ENCODE data around the gene ZFAND3. TPM values are rescaled to one million over a fixed set of nuclear protein-coding genes. Genes with fewer than 3 reads are reported as not detected.

Gene ZFAND3
- polyA plus RNA-seq (ENCODE audit: insufficient read length in 3 of 3) = 100 to 1,000 TPM; 144 to 156 (median 149) TPM
- long read RNA-seq, donor 1, transcript ZFAND3-201 (6 exons, 3,366 nt) = major isoform, 20 of 33 reads
- long read RNA-seq, donor 1, partial matches to known transcripts = 6 of 33 reads
- long read RNA-seq, donor 1, other reads (novel, unspliced or antisense) = 5 of 33 reads
- long read RNA-seq, donor 2, transcript ZFAND3-201 (6 exons, 3,366 nt) = major isoform, 11 of 19 reads
- long read RNA-seq, donor 2, partial matches to known transcripts = 6 of 19 reads
- long read RNA-seq, donor 2, other reads (novel, unspliced or antisense) = 0 of 19 reads
- long read RNA-seq, donor 3, transcript ZFAND3-201 (6 exons, 3,366 nt) = major isoform, 13 of 52 reads
- long read RNA-seq, donor 3, partial matches to known transcripts = 38 of 52 reads
- long read RNA-seq, donor 3, other reads (novel, unspliced or antisense) = 0 of 52 reads
- long read RNA-seq, donor 4, transcript ZFAND3-201 (6 exons, 3,366 nt) = major isoform, 19 of 33 reads
- long read RNA-seq, donor 4, partial matches to known transcripts = 13 of 33 reads
- long read RNA-seq, donor 4, other reads (novel, unspliced or antisense) = 0 of 33 reads
- long read RNA-seq, donor 5, partial matches to known transcripts = 0 of 3 reads
- long read RNA-seq, donor 5, other reads (novel, unspliced or antisense) = 0 of 3 reads
- long read RNA-seq, donor 6, transcript ZFAND3-201 (6 exons, 3,366 nt) = major isoform, 17 of 25 reads
- long read RNA-seq, donor 6, partial matches to known transcripts = 8 of 25 reads
- long read RNA-seq, donor 6, other reads (novel, unspliced or antisense) = 0 of 25 reads
- long read RNA-seq, donor 7, transcript ZFAND3-201 (6 exons, 3,366 nt) = major isoform, 22 of 212 reads
- long read RNA-seq, donor 7, partial matches to known transcripts = 190 of 212 reads
- long read RNA-seq, donor 7, other reads (novel, unspliced or antisense) = 0 of 212 reads
- long read RNA-seq, donor 8, partial matches to known transcripts = 0 of 4 reads
- long read RNA-seq, donor 8, other reads (novel, unspliced or antisense) = 0 of 4 reads
- long read RNA-seq, donor 9, transcript ZFAND3-201 (6 exons, 3,366 nt) = major isoform, 16 of 33 reads
- long read RNA-seq, donor 9, partial matches to known transcripts = 16 of 33 reads
- long read RNA-seq, donor 9, other reads (novel, unspliced or antisense) = 0 of 33 reads
- long read RNA-seq, donor 10, transcript ZFAND3-201 (6 exons, 3,366 nt) = major isoform, 15 of 36 reads
- long read RNA-seq, donor 10, partial matches to known transcripts = 20 of 36 reads
- long read RNA-seq, donor 10, other reads (novel, unspliced or antisense) = 0 of 36 reads
- long read RNA-seq, donor 11, transcript ZFAND3-201 (6 exons, 3,366 nt) = major isoform, 18 of 39 reads
- long read RNA-seq, donor 11, partial matches to known transcripts = 21 of 39 reads
- long read RNA-seq, donor 11, other reads (novel, unspliced or antisense) = 0 of 39 reads
- long read RNA-seq, donor 12, transcript ZFAND3-201 (6 exons, 3,366 nt) = major isoform, 25 of 174 reads
- long read RNA-seq, donor 12, partial matches to known transcripts = 143 of 174 reads
- long read RNA-seq, donor 12, other reads (novel, unspliced or antisense) = 5 of 174 reads
- long read RNA-seq, donor 13, transcript ZFAND3-201 (6 exons, 3,366 nt) = major isoform, 12 of 25 reads
- long read RNA-seq, donor 13, partial matches to known transcripts = 11 of 25 reads
- long read RNA-seq, donor 13, other reads (novel, unspliced or antisense) = 0 of 25 reads
- long read RNA-seq, donor 14, transcript ZFAND3-201 (6 exons, 3,366 nt) = major isoform, 34 of 79 reads
- long read RNA-seq, donor 14, partial matches to known transcripts = 38 of 79 reads
- long read RNA-seq, donor 14, other reads (novel, unspliced or antisense) = 6 of 79 reads
- long read RNA-seq, donor 15, transcript ZFAND3-201 (6 exons, 3,366 nt) = major isoform, 18 of 28 reads
- long read RNA-seq, donor 15, partial matches to known transcripts = 9 of 28 reads
- long read RNA-seq, donor 15, other reads (novel, unspliced or antisense) = 0 of 28 reads
- long read RNA-seq, donor 16, transcript ZFAND3-201 (6 exons, 3,366 nt) = major isoform, 20 of 117 reads
- long read RNA-seq, donor 16, partial matches to known transcripts = 94 of 117 reads
- long read RNA-seq, donor 16, other reads (novel, unspliced or antisense) = 0 of 117 reads

- DNase-seq = peak; percentile 98
These were observed at the start of gene ZFAND3 for GRCh38 chr6:37819177-37819801. ZFAND3 (plus strand) TSS chr6:37819727; CDS start chr6:37819946, 219 bp downstream.

DNA sequence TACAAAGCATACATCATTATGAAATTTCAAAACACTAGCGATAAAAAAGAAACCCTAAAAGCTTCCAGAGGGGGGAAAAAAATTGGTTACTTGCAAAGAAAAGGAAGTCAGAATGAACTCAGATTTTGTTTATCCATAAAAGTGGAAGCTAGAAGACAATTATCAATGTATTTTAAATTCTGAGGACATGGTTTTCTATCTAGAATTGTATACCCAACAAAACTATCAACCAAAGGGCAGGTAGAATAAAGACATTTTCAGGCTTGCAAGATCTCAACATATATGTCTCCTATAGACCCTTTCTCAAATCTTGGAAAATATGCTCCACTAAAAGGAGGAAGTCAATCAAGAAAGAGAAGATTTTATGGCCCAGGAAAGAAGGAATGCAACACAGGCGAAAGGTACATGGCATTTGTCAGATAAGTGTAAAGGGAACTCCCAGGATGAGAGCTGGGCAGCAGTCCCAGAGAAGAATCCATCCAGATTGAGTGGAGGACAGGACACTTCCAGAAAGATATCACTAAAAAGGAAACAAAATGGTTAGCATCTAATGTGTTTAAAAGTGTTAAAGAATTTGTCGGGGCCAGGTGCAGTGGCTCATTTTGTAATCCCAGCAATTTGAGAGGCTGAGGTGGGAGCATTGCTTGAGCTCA, 45.4 kb upstream of the ZFAND3 start:
- DNase-seq = no peak

- DNase-seq = no peak
These were observed 43.0 kb upstream of the ZFAND3 start for GRCh38 chr6:37776566-37776965.

GRCh38 chr6:37777272-37777834, 42.2 kb upstream of the ZFAND3 start:
- DNase-seq = no peak

- no peak for DNase-seq
These were observed 40.3 kb upstream of the ZFAND3 start for GRCh38 chr6:37779111-37779800.

DNA sequence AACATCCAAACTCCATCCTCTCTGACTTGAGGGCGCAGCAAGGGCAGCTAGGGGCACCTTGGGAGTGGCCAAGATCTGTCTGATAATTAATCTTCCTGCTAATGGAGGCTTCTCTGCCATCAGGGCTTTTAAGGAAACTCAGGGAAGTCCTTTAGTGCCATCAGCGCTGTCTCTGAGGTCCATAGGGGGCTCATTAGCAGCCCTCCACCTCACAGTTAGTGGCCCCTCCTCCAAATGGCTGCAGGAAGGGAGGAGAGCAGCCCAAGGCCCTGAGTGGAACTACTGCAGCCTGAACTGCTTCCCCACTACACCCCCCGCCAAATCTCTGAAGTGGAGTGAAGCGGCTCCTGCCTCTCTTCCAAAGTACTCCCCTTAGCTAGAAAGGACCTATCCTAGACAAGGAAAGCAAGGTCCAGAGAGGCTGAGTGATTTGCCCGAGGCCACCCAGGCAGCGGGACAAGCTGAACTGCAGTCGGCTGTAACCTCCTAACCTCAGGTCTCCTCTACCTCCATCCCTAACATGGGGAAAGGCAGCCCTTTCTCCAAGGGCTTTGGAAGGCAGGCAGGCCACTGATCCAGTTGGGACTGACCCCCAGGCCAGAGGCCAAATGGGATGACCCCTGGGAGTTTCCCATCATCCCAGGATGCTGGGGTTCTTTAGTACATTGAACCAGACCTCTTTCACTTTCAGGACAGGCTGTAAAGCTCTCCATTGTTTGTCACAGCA, 39.5 kb upstream of the ZFAND3 start:
- DNase-seq = no peak

DNA sequence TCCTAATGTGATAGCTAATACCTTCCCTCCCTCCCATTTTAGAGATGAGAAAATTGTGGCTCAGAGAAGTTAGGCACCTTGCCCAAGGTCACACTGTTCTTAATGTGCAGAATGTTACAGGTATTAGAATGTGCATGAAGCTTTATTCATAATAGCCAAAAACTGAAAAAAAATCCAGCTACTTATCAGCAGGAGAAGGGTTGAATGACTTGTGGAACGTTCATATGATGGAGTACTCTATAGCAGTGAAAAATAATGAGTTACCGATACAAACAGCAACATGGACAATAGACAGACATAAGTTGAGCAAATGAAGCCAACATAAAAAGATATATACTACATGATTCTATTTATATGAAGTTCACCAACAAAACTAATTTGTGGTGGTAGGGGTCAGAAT, 37.7 kb upstream of the ZFAND3 start:
- no peak for DNase-seq

DNA sequence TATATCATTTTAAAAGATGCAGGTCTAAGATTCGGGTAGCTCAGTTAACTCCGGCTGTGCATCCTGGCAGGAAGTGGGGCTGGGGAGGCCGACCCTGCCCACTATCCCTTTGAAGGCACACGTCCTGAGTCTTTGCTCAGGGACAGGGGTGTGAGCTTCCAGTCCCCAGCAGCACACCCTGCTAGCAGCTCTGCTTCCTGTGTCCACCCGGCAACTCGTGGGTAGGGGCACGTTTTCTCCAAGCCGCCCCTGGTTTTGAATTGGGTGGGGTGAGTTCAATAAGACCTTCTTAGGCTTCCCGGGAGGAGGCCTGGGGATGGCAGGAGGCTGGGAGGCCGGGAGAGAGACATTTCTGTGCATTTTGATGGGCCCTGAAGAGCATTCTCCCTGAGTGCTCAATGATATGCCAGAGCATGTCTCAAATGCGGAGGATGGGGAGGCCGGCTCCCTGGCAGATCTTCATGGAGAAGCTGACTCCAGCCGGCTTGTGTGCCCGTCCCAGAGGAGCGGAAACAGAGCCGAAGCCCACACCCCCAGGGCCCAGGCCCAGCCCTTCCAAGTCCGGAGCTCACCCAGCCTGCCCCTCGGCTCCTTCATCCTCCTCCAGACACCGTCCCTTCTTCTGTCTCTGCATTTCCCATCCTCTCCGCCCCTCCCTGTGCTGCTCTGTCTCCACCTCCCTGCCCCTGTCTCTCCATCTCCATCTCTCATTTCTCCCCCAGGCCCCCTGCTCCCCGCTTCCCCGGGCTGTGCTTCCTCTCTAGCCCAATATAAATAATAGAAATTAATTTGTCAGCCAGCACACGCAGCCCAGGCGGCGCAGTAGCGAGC, 36.3 kb upstream of the ZFAND3 start:
- no peak for DNase-seq

- no peak for DNase-seq
These were observed 35.5 kb upstream of the ZFAND3 start for GRCh38 chr6:37783856-37784584.

- DNase-seq = no peak
These were observed 35.0 kb upstream of the ZFAND3 start for GRCh38 chr6:37784585-37784967.

DNA sequence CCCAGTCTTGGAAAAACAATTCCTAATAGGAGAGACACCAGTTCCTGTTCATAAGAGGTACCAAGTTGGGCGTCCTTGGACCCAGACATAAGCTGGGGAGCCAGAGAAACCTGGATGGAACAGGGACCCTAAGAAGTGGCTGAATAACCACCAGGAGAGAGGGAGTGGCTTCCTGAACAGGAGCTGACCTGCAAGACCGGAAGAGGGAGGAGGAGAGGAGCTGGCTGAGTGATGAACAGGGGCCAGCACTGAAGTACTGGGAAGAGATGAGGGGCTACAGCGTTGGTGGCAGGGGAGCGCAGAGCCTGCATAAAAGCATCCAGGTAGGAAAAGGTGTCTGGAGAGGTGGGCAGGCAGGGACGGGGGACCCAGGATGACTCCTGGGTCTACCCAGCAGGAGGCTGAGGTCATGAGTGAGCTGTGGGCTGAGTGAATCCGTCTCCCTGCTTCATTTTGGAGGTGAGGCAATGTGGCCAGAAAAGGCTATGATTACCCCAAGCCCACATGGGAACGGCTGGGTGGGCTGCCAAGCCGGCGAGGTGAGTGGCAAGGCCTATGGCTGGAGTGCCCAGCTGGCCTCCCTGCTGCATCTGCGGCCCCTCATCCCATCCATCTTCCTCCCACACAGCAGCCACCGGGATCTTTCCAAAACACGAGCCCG, 34.4 kb upstream of the ZFAND3 start:
- no peak for DNase-seq

GRCh38 chr6:37785663-37786270, 33.8 kb upstream of the ZFAND3 start:
- DNase-seq = no peak

DNA sequence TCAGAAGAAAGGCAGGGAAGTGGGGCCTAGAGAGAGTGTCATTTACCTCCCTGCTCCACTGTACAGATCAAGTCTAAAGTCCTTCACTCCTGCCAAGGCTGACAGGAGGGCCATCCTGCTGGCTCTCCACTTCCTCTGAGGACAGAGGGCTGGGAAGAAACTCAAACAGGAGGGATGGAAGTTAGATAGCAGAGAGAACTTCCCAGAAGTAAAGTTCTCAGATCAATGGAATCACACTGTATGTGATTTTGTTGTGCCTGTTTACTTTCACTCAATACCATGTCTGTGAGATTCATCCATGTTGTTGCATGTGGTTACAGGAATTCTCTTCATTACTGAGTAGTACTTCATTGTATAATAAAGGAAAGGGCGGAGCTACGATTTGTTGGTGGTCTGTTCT, 32.3 kb upstream of the ZFAND3 start:
- no peak for DNase-seq

- no peak for DNase-seq
These were observed 31.3 kb upstream of the ZFAND3 start for GRCh38 chr6:37788259-37788658.
